Brain microvascular endothelial cell (primary cell): ENCODE data around the gene CRYGC.

Experiments
- DNase-seq: peaks from one replicate; pipeline ENCODE4 v3.0.0-alpha.2; 2020
- H3K27ac ChIP-seq: fragments of 250-450 bp; sonication (Bioruptor Pico); 2 replicates; pipeline ENCODE4 v1.5.1; 2020; ENCODE audit warnings: mild to moderate bottlenecking, moderate library complexity
- H3K27me3 ChIP-seq: fragments of 250-450 bp; sonication (Bioruptor Pico); replicated peaks from 2 replicates; pipeline ENCODE4 v1.5.1; 2020; ENCODE audit warnings: mild to moderate bottlenecking
- H3K36me3 ChIP-seq: fragments of 250-450 bp; sonication (Bioruptor Pico); replicated peaks from 2 replicates; pipeline ENCODE4 v1.5.1; 2020; ENCODE audit warnings: mild to moderate bottlenecking
- H3K4me3 ChIP-seq: 2 replicates; pipeline ENCODE4 v1.5.1; 2011; ENCODE audit warnings: low read depth, mild to moderate bottlenecking, control low read depth, low read length, moderate library complexity
- CTCF ChIP-seq: IDR thresholded peaks from 2 replicates; pipeline ENCODE4 v1.5.1; 2011; ENCODE audit warnings: low read depth, mild to moderate bottlenecking, moderate library complexity, low read length, control low read depth, inconsistent platforms; ENCODE audit errors: missing control alignments
- in situ Hi-C: cut with HindIII; loops from 2 replicates; pipeline ENCODE4 v1.10.0; 2017; ENCODE audit warnings: low sequenced_read_pairs, low pct_ligation_motif_present

CRYGC gene

DNA sequence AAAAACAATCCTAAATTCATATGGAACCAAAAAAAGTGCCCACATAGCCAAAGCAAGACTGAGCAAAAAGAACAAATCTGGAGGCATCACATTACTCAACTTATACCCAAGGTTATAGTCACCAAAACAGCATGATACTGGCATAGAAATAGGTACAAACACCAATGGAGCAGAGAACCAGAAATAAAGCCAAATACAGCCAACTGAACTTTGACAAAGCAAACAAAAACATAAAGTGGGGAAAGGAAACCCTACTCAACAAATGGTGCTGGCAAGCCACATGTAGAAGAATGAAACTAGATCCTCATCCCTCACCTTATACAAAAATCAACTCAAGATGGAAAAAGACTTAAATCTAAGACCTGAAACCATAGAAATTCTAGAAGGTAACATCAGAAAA is 45.8 kb downstream of the CRYGC start:
- Histone ChIP-seq H3K36me3 (no peaks in the 10 kb centered on the region), H3K4me3 (no peak overlapping the region), H3K27ac (no peak overlapping the region), H3K27me3 (no peaks in the 10 kb centered on the region)
- TF ChIP-seq CTCF: no peak
- DNase-seq: no peak
- in situ Hi-C loops: no loop called here
